A549 (cell line): ENCODE measurements around the gene PDGFRA. TPM values are rescaled to one million over a fixed set of nuclear protein-coding genes. Genes with fewer than 3 reads are reported as not detected.

Experiments
- ATAC-seq, 2 experiments: fragments of 200-7000 bp in 1 of 2; fragments of >200 bp in 1 of 2; cut with Nextera tagmentation in 1 of 2; cut with Tn5 transposase in 1 of 2; 3 replicates each; pipeline versions ENCODE4 v1.8.0 to v1.9.1; 2018 to 2020; ENCODE audit warnings: mild to moderate bottlenecking in 1 of 2, moderate library complexity in 1 of 2
- CTCF ChIA-PET: fragments of 300-600 bp; sonication (Branson Sonifier 250); formaldehyde crosslinking; extraction: SDS; loops from one replicate; lab custom pipeline; 2021; ENCODE audit warnings: antibody characterized with exemption, inconsistent platforms; lab: Yijun Ruan, JAX
- POLR2A ChIA-PET: fragments of 350-600 bp; formaldehyde crosslinking; extraction: SDS; loops from one replicate; lab custom pipeline; 2021; ENCODE audit warnings: antibody characterized with exemption, inconsistent platforms; lab: Yijun Ruan, JAX
- DNase-seq, 2 experiments: peaks; one replicate each; pipeline versions ENCODE4 v3.0.0 to v3.0.0-alpha.2; 2011 to 2016; ENCODE audit warnings: low read depth in 1 of 2, low spot score in 1 of 2
- FAIRE-seq: peaks from 2 replicates; lab custom pipeline; 2011; peaks lifted over from hg19 to GRCh38; lab: Jason Lieb, UNC
- H3K27ac ChIP-seq, 2 experiments: fragments of >200 bp; sonication (Bioruptor Twin); formaldehyde crosslinking; 3 replicates each; pipeline ENCODE4 v1.5.1; 2016 to 2017
- H3K4me1 ChIP-seq: fragments of >200 bp; sonication (Bioruptor Twin); formaldehyde crosslinking; 3 replicates; pipeline ENCODE4 v1.6.1; 2016
- H3K4me2 ChIP-seq: fragments of >200 bp; sonication (Bioruptor Twin); formaldehyde crosslinking; 3 replicates; pipeline ENCODE4 v1.6.1; 2016
- H3K4me3 ChIP-seq: fragments of >200 bp; sonication (Bioruptor Twin); formaldehyde crosslinking; 3 replicates; pipeline ENCODE4 v1.5.1; 2016
- H3K9me3 ChIP-seq: fragments of >200 bp; sonication (Bioruptor Twin); formaldehyde crosslinking; 3 replicates; pipeline ENCODE4 v1.6.1; 2016
- CBX2 ChIP-seq: fragments of 200-600 bp; sonication (generic); IDR thresholded peaks from 2 replicates; pipeline ENCODE4 v1.6.1; 2016; ENCODE audit warnings: low read depth, mild to moderate bottlenecking, borderline replicate concordance
- CBX8 ChIP-seq: fragments of 200-600 bp; sonication (generic); IDR thresholded peaks from 2 replicates; pipeline ENCODE4 v1.6.1; 2016
- CHD2 ChIP-seq: fragments of 150-350 bp; IDR thresholded peaks from 2 replicates; pipeline ENCODE4 v1.6.1; 2014; ENCODE audit warnings: low read length; ENCODE audit not compliant: partially characterized antibody
- EHMT2 ChIP-seq: fragments of 200-600 bp; sonication (generic); IDR thresholded peaks from 2 replicates; pipeline ENCODE4 v1.6.1; 2016; ENCODE audit warnings: antibody characterized with exemption, low read depth, mild to moderate bottlenecking, moderate library complexity
- EP300 ChIP-seq, 2 experiments: fragments of >200 bp; sonication (Bioruptor Twin); formaldehyde crosslinking; IDR thresholded peaks; 2 replicates in 1 of 2; 3 replicates in 1 of 2; pipeline ENCODE4 v1.6.1; 2016 to 2017
- ESRRA ChIP-seq: fragments of 150-350 bp; IDR thresholded peaks from 2 replicates; pipeline ENCODE4 v1.6.1; 2014; ENCODE audit warnings: mild to moderate bottlenecking, low read length, borderline replicate concordance
- FOSL2 ChIP-seq, 2 experiments: fragments of 450-650 bp in 1 of 2; fragments of >200 bp in 1 of 2; sonication (Bioruptor Twin) in 1 of 2; formaldehyde crosslinking; IDR thresholded peaks; 2 replicates each; pipeline versions ENCODE4 v1.5.0 to v1.6.1; 2016 to 2020; ENCODE audit warnings: mild to moderate bottlenecking in 1 of 2, moderate library complexity in 1 of 2
- FOXS1 ChIP-seq: fragments of 250-450 bp; sonication (Bioruptor Pico); IDR thresholded peaks from 2 replicates; pipeline ENCODE4 v1.5.0; 2020; ENCODE audit warnings: mild to moderate bottlenecking, moderate library complexity
- GATA3 ChIP-seq: IDR thresholded peaks from 2 replicates; pipeline ENCODE4 v1.6.1; 2012; ENCODE audit warnings: borderline replicate concordance
- HEYL ChIP-seq: fragments of 250-450 bp; sonication (Bioruptor Pico); IDR thresholded peaks from 2 replicates; pipeline ENCODE4 v1.8.0; 2021; ENCODE audit warnings: mild to moderate bottlenecking, moderate library complexity
- JUNB ChIP-seq: fragments of >200 bp; sonication (Bioruptor Twin); formaldehyde crosslinking; IDR thresholded peaks from 2 replicates; pipeline ENCODE4 v1.6.1; 2016
- NFE2L2 ChIP-seq: fragments of 150-350 bp; conservative IDR thresholded peaks from 2 replicates; pipeline ENCODE4 v1.6.1; 2014; ENCODE audit warnings: low read length
- NPAS2 ChIP-seq: fragments of 250-450 bp; sonication (Bioruptor Pico); IDR thresholded peaks from 2 replicates; pipeline ENCODE4 v1.8.0; 2022; ENCODE audit warnings: mild to moderate bottlenecking, moderate library complexity, borderline replicate concordance
- POLR2AphosphoS2 ChIP-seq: conservative IDR thresholded peaks from 2 replicates; pipeline ENCODE4 v1.6.1; 2012; ENCODE audit warnings: low read length, improper control_type of control experiment, inconsistent platforms
- RAD21 ChIP-seq, 2 experiments: fragments of >200 bp in 1 of 2; sonication (Bioruptor Twin) in 1 of 2; formaldehyde crosslinking in 1 of 2; IDR thresholded peaks in 1 of 2; conservative IDR thresholded peaks in 1 of 2; 2 replicates in 1 of 2; 3 replicates in 1 of 2; pipeline ENCODE4 v1.6.1; 2012 to 2018; ENCODE audit warnings: inconsistent platforms in 1 of 2
- RCOR1 ChIP-seq: fragments of 150-350 bp; IDR thresholded peaks from 2 replicates; pipeline ENCODE4 v1.6.1; 2014; ENCODE audit warnings: antibody characterized with exemption, low read length, low read depth
- RFX5 ChIP-seq: fragments of 450-650 bp; IDR thresholded peaks from 2 replicates; pipeline ENCODE4 v1.7.1; 2014; ENCODE audit warnings: antibody characterized with exemption, mild to moderate bottlenecking, moderate library complexity
- RNF2 ChIP-seq: fragments of 200-600 bp; sonication (generic); IDR thresholded peaks from 2 replicates; pipeline ENCODE4 v1.6.1; 2016; ENCODE audit warnings: low read depth, mild to moderate bottlenecking, antibody characterized with exemption, moderate library complexity, borderline replicate concordance
- SREBF2 ChIP-seq: fragments of 450-650 bp; IDR thresholded peaks from 2 replicates; pipeline ENCODE4 v1.6.1; 2014; ENCODE audit warnings: mild to moderate bottlenecking, moderate library complexity
- TP53 ChIP-seq: fragments of 250-450 bp; sonication (Bioruptor Pico); IDR thresholded peaks from 2 replicates; pipeline ENCODE4 v1.5.0; 2021; ENCODE audit warnings: mild to moderate bottlenecking, moderate library complexity
- ZC3H11A ChIP-seq: fragments of 450-650 bp; IDR thresholded peaks from 2 replicates; pipeline ENCODE4 v1.6.1; 2014; ENCODE audit warnings: antibody characterized with exemption, mild to moderate bottlenecking
- ZFP36 ChIP-seq: fragments of 450-650 bp; IDR thresholded peaks from 2 replicates; pipeline ENCODE4 v1.6.1; 2014; ENCODE audit warnings: borderline replicate concordance; ENCODE audit not compliant: partially characterized antibody
- ZNF302 ChIP-seq: fragments of 250-450 bp; sonication (Bioruptor Pico); IDR thresholded peaks from 2 replicates; pipeline ENCODE4 v1.9.0; 2021; ENCODE audit warnings: inconsistent platforms, mild to moderate bottlenecking, moderate library complexity
- WGBS: methylation state at CpG from one replicate; pipeline ENCODE4 v1.1.6; 2017; ENCODE audit errors: missing lambda C conversion rate; 5-methylcytosine and 5-hydroxymethylcytosine counted together
- polyA plus RNA-seq, 4 experiments: library from polyadenylated mRNA; depleted of rRNA in 3 of 4; stranded (reverse); fragments of >200 nt; fragmentation: RNase III in 1 of 4; extraction: RNeasy Plus Mini Kit Qiagen cat#74134 plus additional on column Dnase treatment in 1 of 4; gene quantifications; 2 replicates in 3 of 4; 3 replicates in 1 of 4; pipeline ENCODE4 v1.2.3, GENCODE V29; 2011 to 2017
- TF ChIP-seq, protein P1 (sequence below): fragments of 450-650 bp; IDR thresholded peaks from 2 replicates; pipeline ENCODE4 v1.6.1; 2014; ENCODE audit warnings: antibody characterized with exemption
- TF ChIP-seq, protein P2 (sequence below): IDR thresholded peaks from 2 replicates; pipeline ENCODE4 v1.6.1; 2012
- TF ChIP-seq, protein P3 (sequence below): fragments of 250-450 bp; sonication (Bioruptor Pico); IDR thresholded peaks from 2 replicates; pipeline ENCODE4 v1.5.0; 2020; ENCODE audit warnings: low read depth, mild to moderate bottlenecking, moderate library complexity
- TF ChIP-seq, protein P4 (sequence below): fragments of 250-450 bp; sonication (Bioruptor Pico); IDR thresholded peaks from 2 replicates; pipeline ENCODE4 v1.5.0; 2021; ENCODE audit warnings: mild to moderate bottlenecking, moderate library complexity, borderline replicate concordance
- TF ChIP-seq, protein P5 (sequence below): fragments of >200 bp; sonication (Bioruptor Twin); formaldehyde crosslinking; IDR thresholded peaks from 2 replicates; pipeline ENCODE4 v1.6.1; 2016
- TF ChIP-seq, protein P6 (sequence below): fragments of >200 bp; sonication (Bioruptor Twin); formaldehyde crosslinking; IDR thresholded peaks from 3 replicates; pipeline ENCODE4 v1.6.1; 2016

The PDGFRA gene
- polyA plus RNA-seq, 2 of the 4 experiments (the other 2 are of a cell fraction), result 0.40 to 0.92 TPM

DNA sequence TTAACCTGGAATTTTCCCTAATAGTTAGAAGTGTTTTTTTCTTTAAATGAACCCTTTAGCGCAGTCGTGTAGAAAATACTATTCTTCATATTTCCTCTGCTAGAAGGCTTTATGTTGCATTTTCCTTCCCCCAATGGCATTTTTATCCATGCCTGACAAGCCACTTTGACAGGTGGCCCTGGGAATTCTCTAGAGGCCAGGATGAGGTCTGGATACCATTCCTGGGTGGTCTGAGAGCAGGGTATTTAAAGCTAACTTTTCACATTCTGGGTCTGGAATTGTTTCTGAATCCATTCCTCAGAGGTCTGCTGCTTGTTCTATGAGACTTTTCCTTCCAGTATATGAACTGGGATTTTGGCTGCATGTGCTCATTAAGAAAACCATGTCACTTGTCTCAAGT, 31.2 kb upstream of the PDGFRA start:
- H3K9me3 ChIP-seq, result no peaks in the 10 kb centered on the region
- ChIA-PET CTCF (no interaction called here), POLR2A (no interaction called here)
- no peak overlapping the region for H3K4me3 ChIP-seq
- no peak overlapping the region for H3K4me2 ChIP-seq
- 89% methylated on average over 2 of the region's 2 CpGs for WGBS
- TF ChIP-seq ZFP36, result no peak
- no peak for TF ChIP-seq NPAS2 (CRISPR knock-in tag)
- TF ChIP-seq, protein P1, sequence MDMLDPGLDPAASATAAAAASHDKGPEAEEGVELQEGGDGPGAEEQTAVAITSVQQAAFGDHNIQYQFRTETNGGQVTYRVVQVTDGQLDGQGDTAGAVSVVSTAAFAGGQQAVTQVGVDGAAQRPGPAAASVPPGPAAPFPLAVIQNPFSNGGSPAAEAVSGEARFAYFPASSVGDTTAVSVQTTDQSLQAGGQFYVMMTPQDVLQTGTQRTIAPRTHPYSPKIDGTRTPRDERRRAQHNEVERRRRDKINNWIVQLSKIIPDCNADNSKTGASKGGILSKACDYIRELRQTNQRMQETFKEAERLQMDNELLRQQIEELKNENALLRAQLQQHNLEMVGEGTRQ, result no peak
- TF ChIP-seq ESRRA, result no peak
- TF ChIP-seq, protein P2, sequence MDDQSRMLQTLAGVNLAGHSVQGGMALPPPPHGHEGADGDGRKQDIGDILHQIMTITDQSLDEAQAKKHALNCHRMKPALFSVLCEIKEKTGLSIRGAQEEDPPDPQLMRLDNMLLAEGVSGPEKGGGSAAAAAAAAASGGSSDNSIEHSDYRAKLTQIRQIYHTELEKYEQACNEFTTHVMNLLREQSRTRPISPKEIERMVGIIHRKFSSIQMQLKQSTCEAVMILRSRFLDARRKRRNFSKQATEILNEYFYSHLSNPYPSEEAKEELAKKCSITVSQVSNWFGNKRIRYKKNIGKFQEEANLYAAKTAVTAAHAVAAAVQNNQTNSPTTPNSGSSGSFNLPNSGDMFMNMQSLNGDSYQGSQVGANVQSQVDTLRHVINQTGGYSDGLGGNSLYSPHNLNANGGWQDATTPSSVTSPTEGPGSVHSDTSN, result no peak
- no peak for TF ChIP-seq EHMT2
- TF ChIP-seq, protein P3, sequence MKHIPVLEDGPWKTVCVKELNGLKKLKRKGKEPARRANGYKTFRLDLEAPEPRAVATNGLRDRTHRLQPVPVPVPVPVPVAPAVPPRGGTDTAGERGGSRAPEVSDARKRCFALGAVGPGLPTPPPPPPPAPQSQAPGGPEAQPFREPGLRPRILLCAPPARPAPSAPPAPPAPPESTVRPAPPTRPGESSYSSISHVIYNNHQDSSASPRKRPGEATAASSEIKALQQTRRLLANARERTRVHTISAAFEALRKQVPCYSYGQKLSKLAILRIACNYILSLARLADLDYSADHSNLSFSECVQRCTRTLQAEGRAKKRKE (CRISPR knock-in tag), result no peak
- no peak for TF ChIP-seq ZC3H11A
- TF ChIP-seq, protein P4, sequence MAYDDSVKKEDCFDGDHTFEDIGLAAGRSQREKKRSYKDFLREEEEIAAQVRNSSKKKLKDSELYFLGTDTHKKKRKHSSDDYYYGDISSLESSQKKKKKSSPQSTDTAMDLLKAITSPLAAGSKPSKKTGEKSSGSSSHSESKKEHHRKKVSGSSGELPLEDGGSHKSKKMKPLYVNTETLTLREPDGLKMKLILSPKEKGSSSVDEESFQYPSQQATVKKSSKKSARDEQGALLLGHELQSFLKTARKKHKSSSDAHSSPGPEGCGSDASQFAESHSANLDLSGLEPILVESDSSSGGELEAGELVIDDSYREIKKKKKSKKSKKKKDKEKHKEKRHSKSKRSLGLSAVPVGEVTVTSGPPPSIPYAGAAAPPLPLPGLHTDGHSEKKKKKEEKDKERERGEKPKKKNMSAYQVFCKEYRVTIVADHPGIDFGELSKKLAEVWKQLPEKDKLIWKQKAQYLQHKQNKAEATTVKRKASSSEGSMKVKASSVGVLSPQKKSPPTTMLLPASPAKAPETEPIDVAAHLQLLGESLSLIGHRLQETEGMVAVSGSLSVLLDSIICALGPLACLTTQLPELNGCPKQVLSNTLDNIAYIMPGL (CRISPR knock-in tag), result no peak
- no peak for TF ChIP-seq FOSL2 (IDR thresholded peaks at IDR 0.05)
- TF ChIP-seq FOSL2 (CRISPR knock-in tag; IDR thresholded peaks at IDR 0.05), result no peak
- TF ChIP-seq, protein P5, sequence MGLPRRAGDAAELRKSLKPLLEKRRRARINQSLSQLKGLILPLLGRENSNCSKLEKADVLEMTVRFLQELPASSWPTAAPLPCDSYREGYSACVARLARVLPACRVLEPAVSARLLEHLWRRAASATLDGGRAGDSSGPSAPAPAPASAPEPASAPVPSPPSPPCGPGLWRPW, result no peak
- no peak for TF ChIP-seq NFE2L2
- no peak for TF ChIP-seq SREBF2
- no peak for TF ChIP-seq FOXS1 (CRISPR knock-in tag)
- TF ChIP-seq, protein P6, sequence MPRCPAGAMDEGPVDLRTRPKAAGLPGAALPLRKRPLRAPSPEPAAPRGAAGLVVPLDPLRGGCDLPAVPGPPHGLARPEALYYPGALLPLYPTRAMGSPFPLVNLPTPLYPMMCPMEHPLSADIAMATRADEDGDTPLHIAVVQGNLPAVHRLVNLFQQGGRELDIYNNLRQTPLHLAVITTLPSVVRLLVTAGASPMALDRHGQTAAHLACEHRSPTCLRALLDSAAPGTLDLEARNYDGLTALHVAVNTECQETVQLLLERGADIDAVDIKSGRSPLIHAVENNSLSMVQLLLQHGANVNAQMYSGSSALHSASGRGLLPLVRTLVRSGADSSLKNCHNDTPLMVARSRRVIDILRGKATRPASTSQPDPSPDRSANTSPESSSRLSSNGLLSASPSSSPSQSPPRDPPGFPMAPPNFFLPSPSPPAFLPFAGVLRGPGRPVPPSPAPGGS, result no peak
- TF ChIP-seq CHD2, result no peak
- TF ChIP-seq CBX8, result no peak
- no peak for TF ChIP-seq HEYL
- no peak for DNase-seq
- H3K27ac ChIP-seq, result no peak overlapping the region
- ATAC-seq, result no peak
- no peaks in the 10 kb centered on the region for H3K4me1 ChIP-seq
- FAIRE-seq, result no peak

DNA sequence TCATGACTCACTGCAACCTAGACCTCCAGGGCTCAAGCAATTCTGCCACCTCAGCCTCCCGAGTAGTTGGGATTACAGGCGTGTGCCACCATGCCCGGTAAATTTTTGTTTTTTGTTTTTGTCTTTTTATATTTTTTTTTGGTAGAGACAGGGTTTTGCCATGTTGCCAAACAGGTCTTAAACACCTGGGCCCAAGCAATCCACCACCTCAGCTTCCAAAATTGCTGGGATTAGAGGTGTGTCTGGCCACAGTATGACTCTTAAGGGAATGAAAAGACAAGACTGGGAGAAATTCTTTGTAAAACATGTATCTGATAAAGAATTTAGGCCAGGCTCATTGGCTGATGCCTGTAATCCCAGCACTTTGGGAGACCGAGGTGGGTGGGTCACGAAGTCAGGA, 29.2 kb upstream of the PDGFRA start:
- no peak overlapping the region for H3K4me2 ChIP-seq
- WGBS, result 50% methylated on average over 5 of the region's 5 CpGs

More for the DNA sequence above, 29.2 kb upstream of the PDGFRA start:
- POLR2A ChIA-PET, result no interaction called here
- DNase-seq (no peak), ATAC-seq (no peak), FAIRE-seq (no peak)
- CTCF ChIA-PET, result interaction anchor here (0.6 to 1.7 kb wide), 3 partner anchors 14 to 489 kb away, joined by 3 to 4 read pairs (median 3); no protein-coding TSS in a partner anchor
- H3K4me3 ChIP-seq, result no peak overlapping the region
- no peaks in the 10 kb centered on the region for H3K4me1 ChIP-seq
- H3K9me3 ChIP-seq, result no peaks in the 10 kb centered on the region
- H3K27ac ChIP-seq, result no peak overlapping the region
- TF ChIP-seq TP53 (CRISPR knock-in tag) (no peak), ZFP36 (no peak), HEYL (no peak), JUNB (no peak), POLR2AphosphoS2 (no peak), CBX2 (no peak), EHMT2 (no peak), RCOR1 (no peak), EP300 (IDR thresholded peaks at IDR 0.05) (no peak), RNF2 (no peak), RAD21 (conservative IDR thresholded peaks at IDR 0.05 in 1 of 2, IDR thresholded peaks at IDR 0.05 in 1 of 2) (no peak), GATA3 (no peak), ZNF302 (CRISPR knock-in tag) (no peak), RFX5 (no peak)
- TF ChIP-seq, protein P4 (CRISPR knock-in tag), result no peak
- TF ChIP-seq, protein P1, result no peak
